Fibroblast of lung (primary cell): Measurements from ENCODE around the gene TADA2B. TPM values are rescaled to one million over a fixed set of nuclear protein-coding genes. Genes with fewer than 3 reads are reported as not detected.

Source experiments
- DNase-seq, 2 donors: peaks; one replicate each; pipeline versions ENCODE4 v3.0.0 to v3.0.0-alpha.2; 2010; ENCODE audit warnings: low read depth in 2 of 2
- H2AFZ ChIP-seq: 2 replicates; pipeline ENCODE4 v1.5.1; 2012; ENCODE audit warnings: low read length, control low read depth, inconsistent platforms
- H3K27ac ChIP-seq: 2 replicates; pipeline ENCODE4 v1.5.1; 2011; ENCODE audit warnings: low read length, control low read depth; ENCODE audit not compliant: insufficient read depth
- H3K27me3 ChIP-seq: 2 replicates; pipeline ENCODE4 v1.5.1; 2011; ENCODE audit warnings: mild to moderate bottlenecking, low read length; ENCODE audit not compliant: control insufficient read depth, insufficient read depth
- H3K36me3 ChIP-seq: 2 replicates; pipeline ENCODE4 v1.5.1; 2011; ENCODE audit warnings: low read length; ENCODE audit not compliant: control insufficient read depth, insufficient read depth
- H3K4me1 ChIP-seq: 2 replicates; pipeline ENCODE4 v1.5.1; 2011; ENCODE audit warnings: low read length; ENCODE audit not compliant: control insufficient read depth, insufficient read depth; ENCODE audit errors: extremely low read depth
- H3K4me2 ChIP-seq: 2 replicates; pipeline ENCODE4 v1.5.1; 2011; ENCODE audit warnings: low read length, control low read depth; ENCODE audit not compliant: insufficient read depth; ENCODE audit errors: extremely low read depth
- H3K4me3 ChIP-seq, 4 experiments: fragments of 200-600 bp in 1 of 4; sonication (generic) in 1 of 4; replicated peaks in 1 of 4; 2 replicates each; pipeline ENCODE4 v1.5.1; 2011 to 2016; ENCODE audit warnings: low read length in 4 of 4, low read depth in 3 of 4, mild to moderate bottlenecking in 3 of 4, control low read depth in 2 of 4, inconsistent platforms in 1 of 4, mixed read lengths in 1 of 4; ENCODE audit not compliant: insufficient read depth in 1 of 4; ENCODE audit errors: control extremely low read depth in 1 of 4
- H3K79me2 ChIP-seq: 2 replicates; pipeline ENCODE4 v1.5.1; 2012; ENCODE audit warnings: mild to moderate bottlenecking, low read length, inconsistent platforms; ENCODE audit not compliant: control insufficient read depth, insufficient read depth
- H3K9ac ChIP-seq: 2 replicates; pipeline ENCODE4 v1.5.1; 2011; ENCODE audit warnings: mild to moderate bottlenecking, low read length, control low read depth; ENCODE audit not compliant: insufficient read depth
- H3K9me3 ChIP-seq: 2 replicates; pipeline ENCODE4 v1.5.1; 2012; ENCODE audit warnings: low read depth, low read length; ENCODE audit not compliant: control insufficient read depth, insufficient read depth
- H4K20me1 ChIP-seq: 2 replicates; pipeline ENCODE4 v1.5.1; 2011; ENCODE audit warnings: low read length; ENCODE audit not compliant: control insufficient read depth, insufficient read depth; ENCODE audit errors: extremely low read depth
- EZH2 ChIP-seq: IDR thresholded peaks from 2 replicates; pipeline ENCODE4 v1.5.1; 2012; ENCODE audit warnings: low read length, control low read depth, mild to moderate bottlenecking; ENCODE audit errors: missing control alignments
- polyA plus RNA-seq, 2 donors: library from polyadenylated mRNA; depleted of rRNA in 1 of 2; stranded (reverse) in 1 of 2; unstranded in 1 of 2; fragments of >200 nt; gene quantifications; 2 replicates each; pipeline ENCODE4 v1.2.1, GENCODE V29; 2011 to 2012; ENCODE audit warnings: missing spikeins in 1 of 2
- total RNA-seq: library from RNA; depleted of rRNA; stranded (reverse); fragments of >200 nt; gene quantifications from 2 replicates; pipeline ENCODE4 v1.2.1, GENCODE V29; 2014
- TF ChIP-seq, protein P1 (sequence below), 2 donors: IDR thresholded peaks in 1 of 2; conservative IDR thresholded peaks in 1 of 2; 1 replicate in 1 of 2; 2 replicates in 1 of 2; pipeline ENCODE4 v1.5.1; 2011 to 2012; ENCODE audit warnings: low read length in 2 of 2, control low read depth in 1 of 2, inconsistent platforms in 1 of 2, low read depth in 1 of 2, mild to moderate bottlenecking in 1 of 2

Gene TADA2B
- total and polyA plus RNA-seq, 2 donors (not counting 1 experiment from before 2014, with no cell fraction given) = 8.0 to 12.6 TPM

- TF ChIP-seq EZH2 = no peak
- TF ChIP-seq, protein P1, sequence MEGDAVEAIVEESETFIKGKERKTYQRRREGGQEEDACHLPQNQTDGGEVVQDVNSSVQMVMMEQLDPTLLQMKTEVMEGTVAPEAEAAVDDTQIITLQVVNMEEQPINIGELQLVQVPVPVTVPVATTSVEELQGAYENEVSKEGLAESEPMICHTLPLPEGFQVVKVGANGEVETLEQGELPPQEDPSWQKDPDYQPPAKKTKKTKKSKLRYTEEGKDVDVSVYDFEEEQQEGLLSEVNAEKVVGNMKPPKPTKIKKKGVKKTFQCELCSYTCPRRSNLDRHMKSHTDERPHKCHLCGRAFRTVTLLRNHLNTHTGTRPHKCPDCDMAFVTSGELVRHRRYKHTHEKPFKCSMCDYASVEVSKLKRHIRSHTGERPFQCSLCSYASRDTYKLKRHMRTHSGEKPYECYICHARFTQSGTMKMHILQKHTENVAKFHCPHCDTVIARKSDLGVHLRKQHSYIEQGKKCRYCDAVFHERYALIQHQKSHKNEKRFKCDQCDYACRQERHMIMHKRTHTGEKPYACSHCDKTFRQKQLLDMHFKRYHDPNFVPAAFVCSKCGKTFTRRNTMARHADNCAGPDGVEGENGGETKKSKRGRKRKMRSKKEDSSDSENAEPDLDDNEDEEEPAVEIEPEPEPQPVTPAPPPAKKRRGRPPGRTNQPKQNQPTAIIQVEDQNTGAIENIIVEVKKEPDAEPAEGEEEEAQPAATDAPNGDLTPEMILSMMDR (conservative IDR thresholded peaks at IDR 0.05 in 1 of 2, IDR thresholded peaks at IDR 0.05 in 1 of 2; ENCODE audit: low read depth in 1 of 2, low read length in 2 of 2) = no peak
- Histone ChIP-seq H3K79me2 (no peaks in the 10 kb centered on the region), H3K4me3 (no peak overlapping the region), H3K27me3 (no peaks in the 10 kb centered on the region), H3K36me3 (peaks cover 9% of the 10 kb centered on the region), H2AFZ (no peak overlapping the region), H3K4me1 (peaks cover 7% of the 10 kb centered on the region), H4K20me1 (no peaks in the 10 kb centered on the region), H3K9me3 (no peaks in the 10 kb centered on the region), H3K27ac (no peak overlapping the region), H3K9ac (no peak overlapping the region), H3K4me2 (no peak overlapping the region)
- DNase-seq = no peak
Measured at GRCh38 chr4:7026107-7026506, 17.1 kb upstream of the TADA2B start.

DNA sequence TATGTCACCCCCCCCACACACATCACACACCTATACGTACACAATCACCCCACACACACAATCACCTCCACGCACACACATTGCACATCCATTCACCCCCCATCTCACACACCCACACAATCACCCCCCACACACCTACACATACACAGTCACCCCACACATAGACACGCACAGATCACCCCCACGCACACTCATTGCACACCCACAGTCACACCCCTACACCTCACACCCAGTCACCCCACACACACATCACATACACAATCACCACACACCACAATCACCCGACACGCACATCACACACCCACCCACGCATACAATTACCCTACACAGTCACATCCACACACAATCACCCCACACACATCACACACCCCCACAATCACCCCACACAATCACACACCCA, 15.9 kb upstream of the TADA2B start:
- Histone ChIP-seq H2AFZ (no peak overlapping the region), H3K36me3 (peaks cover 9% of the 10 kb centered on the region), H3K79me2 (no peaks in the 10 kb centered on the region), H3K4me1 (peaks cover 3% of the 10 kb centered on the region), H3K27me3 (no peaks in the 10 kb centered on the region), H3K9ac (no peak overlapping the region), H3K27ac (no peak overlapping the region), H3K4me2 (no peak overlapping the region), H3K9me3 (no peaks in the 10 kb centered on the region), H3K4me3 (no peak overlapping the region), H4K20me1 (no peaks in the 10 kb centered on the region)
- TF ChIP-seq, protein P1 (conservative IDR thresholded peaks at IDR 0.05 in 1 of 2, IDR thresholded peaks at IDR 0.05 in 1 of 2; ENCODE audit: low read depth in 1 of 2, low read length in 2 of 2) = no peak
- TF ChIP-seq EZH2 = no peak
- no peak for DNase-seq

- TF ChIP-seq, protein P1 (conservative IDR thresholded peaks at IDR 0.05 in 1 of 2, IDR thresholded peaks at IDR 0.05 in 1 of 2; ENCODE audit: low read depth in 1 of 2, low read length in 2 of 2) = no peak
- TF ChIP-seq EZH2 = no peak
- H3K4me2 ChIP-seq = no peak overlapping the region
- DNase-seq = no peak
- no peaks in the 10 kb centered on the region for H3K9me3 ChIP-seq
- H3K27ac ChIP-seq = no peak overlapping the region
- H2AFZ ChIP-seq = no peak overlapping the region
- H4K20me1 ChIP-seq = no peaks in the 10 kb centered on the region
- H3K36me3 ChIP-seq = peaks cover 9% of the 10 kb centered on the region
- no peaks in the 10 kb centered on the region for H3K79me2 ChIP-seq
- no peaks in the 10 kb centered on the region for H3K27me3 ChIP-seq
- no peak overlapping the region for H3K4me3 ChIP-seq
- H3K4me1 ChIP-seq = no peaks in the 10 kb centered on the region
- H3K9ac ChIP-seq = no peak overlapping the region
Measured at GRCh38 chr4:7027913-7028312, 15.3 kb upstream of the TADA2B start.
